Activated CD4-positive, alpha-beta T cell treated with anti-CD3 and anti-CD28 coated beads, Interleukin-2, amount 50 U/mL, for 1 hour (primary cell): ENCODE measurements around the gene RSU1.

Source experiments
- DNase-seq: peaks from one replicate; pipeline ENCODE4 v3.0.0-alpha.2; 2020

The RSU1 gene

DNA sequence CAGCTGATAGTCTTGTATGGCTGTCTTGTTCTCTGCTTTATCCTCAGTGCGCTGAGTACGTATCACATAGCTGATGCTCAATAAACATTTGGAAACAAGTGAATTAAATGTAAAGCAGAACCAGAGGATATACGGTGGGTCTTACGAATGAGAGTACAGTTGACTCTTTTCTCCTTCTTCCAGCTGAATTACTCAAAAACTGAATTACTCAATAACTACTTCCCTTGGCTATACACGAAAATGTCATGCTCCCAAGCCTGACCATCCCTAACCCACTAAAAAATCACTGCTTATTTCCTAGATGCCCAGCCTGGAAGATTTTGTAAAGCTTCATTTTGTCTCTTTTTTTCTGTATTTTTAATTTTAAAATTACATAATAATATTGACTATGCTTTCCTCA lies 3.2 kb upstream of the RSU1 start:
- no peak for DNase-seq

- DNase-seq, result no peak
These were observed 2.8 kb upstream of the RSU1 start for GRCh38 chr10:16820018-16820417.

- DNase-seq, result no peak
These were observed 2.2 kb upstream of the RSU1 start for GRCh38 chr10:16819436-16819835.

DNA sequence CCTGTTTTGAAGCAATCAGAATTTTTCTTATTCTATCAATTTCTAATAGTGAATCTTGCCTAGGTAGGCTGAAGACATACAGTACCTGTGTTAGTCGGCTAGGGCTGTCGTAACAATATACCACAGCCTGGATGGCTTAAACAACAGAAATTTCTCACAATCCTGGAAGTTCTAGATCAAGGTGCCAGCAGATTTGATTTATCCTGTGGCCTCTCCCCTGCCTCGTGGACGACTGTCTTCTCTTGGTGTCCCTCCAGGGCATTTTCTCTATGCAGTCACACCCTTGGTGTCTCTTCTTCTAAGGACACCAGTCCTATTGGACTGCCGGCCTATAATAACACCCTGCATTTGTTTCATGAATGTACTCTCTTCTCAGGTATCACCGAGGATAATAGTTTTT lies 1.8 kb upstream of the RSU1 start:
- DNase-seq, result no peak

DNA sequence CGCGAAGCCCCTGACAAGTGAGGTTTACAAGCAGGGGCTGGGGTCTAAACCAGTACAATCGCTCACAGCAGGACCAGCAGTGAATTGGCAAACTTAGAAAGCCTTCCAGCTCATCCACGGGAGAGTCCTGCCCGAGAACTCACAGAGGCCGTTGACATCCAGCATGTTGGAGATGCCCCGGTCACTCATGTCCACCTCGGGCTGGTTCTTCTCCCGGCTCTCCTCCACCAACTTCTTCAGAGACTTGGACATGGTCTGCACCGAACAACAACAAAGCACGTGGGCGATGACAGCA lies 447 bp downstream of the RSU1 start:
- no peak for DNase-seq

- no peak for DNase-seq
These were observed 1.1 kb downstream of the RSU1 start for GRCh38 chr10:16816171-16816570.

DNA sequence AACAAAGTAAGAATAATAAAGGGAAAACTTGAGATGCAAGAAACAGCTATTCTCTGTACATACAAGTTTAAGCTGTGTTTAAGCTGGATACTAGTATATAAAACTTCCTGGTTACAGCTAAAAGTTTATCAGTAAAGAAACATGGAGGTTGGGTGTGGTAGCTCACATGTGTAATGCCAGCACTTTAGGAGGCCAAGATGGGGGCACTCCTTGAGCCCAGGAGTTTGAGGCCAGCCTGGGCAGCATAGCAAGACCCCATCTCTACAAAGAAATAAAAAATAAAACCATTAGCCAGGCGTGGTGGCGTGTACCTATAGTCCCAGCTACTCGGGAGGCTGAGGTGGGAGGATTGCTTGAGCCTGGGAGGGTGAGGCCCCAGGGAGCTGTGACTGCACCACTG lies 3.2 kb downstream of the RSU1 start:
- no peak for DNase-seq

- no peak for DNase-seq
These were observed 4.5 kb downstream of the RSU1 start for GRCh38 chr10:16812676-16813075.

DNA sequence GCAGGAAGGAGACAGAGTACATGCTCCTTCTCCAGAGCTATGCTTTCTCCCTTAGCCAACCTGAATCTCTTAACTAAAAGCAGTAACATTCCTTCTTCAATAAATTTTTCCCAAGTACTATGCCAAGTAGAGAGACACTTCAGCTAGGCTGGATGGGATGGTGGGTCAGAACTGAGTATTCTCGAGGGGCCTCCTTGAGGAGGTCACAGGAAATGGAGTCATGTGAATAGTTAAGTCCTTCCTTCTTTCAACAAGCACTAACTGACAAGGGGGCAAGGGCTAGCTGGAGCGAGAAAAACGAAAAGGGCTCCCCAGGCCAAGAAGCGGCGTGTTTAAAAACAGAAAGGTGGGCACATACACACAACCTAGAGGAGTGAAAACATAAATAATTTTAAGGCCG lies 5.5 kb downstream of the RSU1 start:
- no peak for DNase-seq

- no peak for DNase-seq
These were observed 5.9 kb downstream of the RSU1 start for GRCh38 chr10:16811292-16811691.

DNA sequence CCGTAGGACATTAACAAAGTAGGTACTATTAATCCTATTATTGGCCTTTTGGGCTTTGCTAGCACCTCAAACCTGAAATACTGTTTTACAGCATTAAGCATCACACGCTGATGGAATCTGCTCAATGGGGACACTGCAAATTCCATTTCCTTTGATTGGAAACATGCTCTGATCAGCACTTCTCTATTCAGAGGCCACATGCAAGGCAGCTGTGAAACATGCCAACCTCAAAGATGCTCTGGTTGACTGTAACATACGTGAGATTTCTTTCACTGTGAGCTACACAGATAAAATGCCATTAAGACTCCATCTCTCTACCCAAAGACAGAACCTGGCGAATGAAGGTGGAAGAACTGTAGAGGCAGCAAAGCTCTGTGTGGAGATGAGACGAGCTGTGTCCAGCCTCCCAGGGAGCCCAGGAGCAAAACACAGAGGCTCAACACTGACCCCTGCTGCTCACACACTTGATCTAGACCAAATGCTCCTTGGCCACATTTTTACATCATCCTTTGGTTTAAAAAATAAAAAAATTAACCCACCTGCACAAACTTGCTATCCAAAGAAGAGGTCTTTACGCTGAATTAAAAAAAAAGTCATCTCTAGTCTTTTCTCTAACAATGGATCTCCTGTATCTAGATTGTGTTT lies 8.0 kb downstream of the RSU1 start:
- peak; percentile 55 for DNase-seq

GRCh38 chr10:16804123-16804522 lies 13.1 kb downstream of the RSU1 start:
- DNase-seq, result no peak

DNA sequence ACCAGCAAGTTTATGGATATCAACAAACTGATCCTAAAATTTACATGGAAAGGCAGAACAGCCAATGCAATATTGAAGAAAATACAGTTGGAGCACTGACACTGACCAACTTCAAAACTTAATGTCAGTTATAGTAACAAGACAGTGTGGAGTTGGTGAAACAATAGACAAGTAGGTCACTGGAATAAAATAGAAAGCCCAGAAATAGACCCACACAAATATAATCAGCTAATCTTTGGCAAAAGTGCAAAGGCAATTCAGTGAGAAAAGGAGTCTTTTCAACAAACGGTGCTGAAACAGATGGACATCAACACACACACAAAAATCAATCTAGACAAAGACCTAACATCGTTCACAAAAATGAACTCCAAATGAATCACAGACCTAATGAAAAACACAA lies 13.8 kb downstream of the RSU1 start:
- no peak for DNase-seq

GRCh38 chr10:16799621-16800020 lies 17.6 kb downstream of the RSU1 start:
- DNase-seq, result no peak

- DNase-seq, result no peak
These were observed 18.7 kb downstream of the RSU1 start for GRCh38 chr10:16798571-16798970.

GRCh38 chr10:16795410-16796073 lies 21.7 kb downstream of the RSU1 start:
- no peak for DNase-seq

GRCh38 chr10:16794005-16794404 lies 23.2 kb downstream of the RSU1 start:
- DNase-seq, result no peak

DNA sequence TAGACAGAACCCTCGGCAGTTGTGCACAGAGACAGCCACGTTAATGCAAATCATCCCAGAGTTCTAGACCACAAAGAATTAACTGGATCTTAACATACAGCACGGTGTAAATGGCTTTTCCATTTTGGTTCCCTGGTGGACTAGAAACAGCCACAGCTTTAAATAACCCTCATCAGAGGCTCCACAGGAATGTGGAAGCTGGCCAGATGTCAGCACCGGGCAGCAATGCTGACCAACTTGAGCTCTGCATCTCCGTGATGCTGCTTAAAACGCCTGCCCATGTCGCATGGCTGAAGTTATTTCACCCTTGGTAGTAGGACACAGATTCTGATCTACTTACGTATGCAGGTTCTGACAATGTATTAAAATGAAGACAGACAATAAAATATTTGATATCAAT lies 24.5 kb downstream of the RSU1 start:
- DNase-seq, result no peak

DNA sequence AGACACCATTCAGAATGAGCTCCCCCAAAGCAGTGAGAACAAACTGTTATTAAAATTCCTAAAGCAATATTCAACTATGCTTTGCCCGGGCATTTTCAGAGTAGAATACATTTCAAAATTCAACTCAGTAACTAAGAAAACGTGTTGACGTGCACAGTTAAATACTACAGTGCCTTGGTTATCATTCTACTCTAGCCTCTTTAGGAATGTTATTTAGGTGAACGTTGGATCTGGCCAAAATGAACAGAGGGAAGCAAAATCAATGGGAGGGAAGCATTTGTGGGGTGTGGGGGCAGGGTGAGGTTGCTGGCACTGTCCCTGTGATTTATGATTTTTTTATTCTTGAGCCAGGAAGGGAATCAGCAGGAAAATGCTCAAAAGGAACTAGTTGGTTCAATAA lies 27.5 kb downstream of the RSU1 start:
- DNase-seq, result no peak

- no peak for DNase-seq
These were observed 28.0 kb downstream of the RSU1 start for GRCh38 chr10:16789261-16789660.

DNA sequence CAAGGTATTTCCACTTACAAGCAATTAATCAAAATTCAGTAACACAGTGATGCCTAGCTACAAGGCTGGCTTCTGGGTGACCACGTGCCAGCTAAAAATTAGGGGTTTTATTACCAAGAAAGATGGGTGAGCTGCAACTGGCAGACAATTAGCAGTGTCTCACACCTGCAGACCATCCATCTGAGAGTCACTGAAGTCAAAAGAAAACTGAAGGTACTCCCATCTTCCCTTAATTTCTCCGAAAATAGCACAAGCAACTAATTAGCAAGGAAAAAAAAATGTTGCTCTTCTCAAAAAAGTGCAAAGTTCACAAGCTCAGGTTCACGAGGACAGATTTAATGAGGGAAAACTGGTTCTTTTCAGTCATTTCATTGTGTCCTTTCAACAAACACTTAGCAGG lies 28.4 kb downstream of the RSU1 start:
- no peak for DNase-seq

- no peak for DNase-seq
These were observed 29.1 kb downstream of the RSU1 start for GRCh38 chr10:16788125-16788524.

GRCh38 chr10:16787361-16787791 lies 29.8 kb downstream of the RSU1 start:
- peak; percentile 61 for DNase-seq

DNA sequence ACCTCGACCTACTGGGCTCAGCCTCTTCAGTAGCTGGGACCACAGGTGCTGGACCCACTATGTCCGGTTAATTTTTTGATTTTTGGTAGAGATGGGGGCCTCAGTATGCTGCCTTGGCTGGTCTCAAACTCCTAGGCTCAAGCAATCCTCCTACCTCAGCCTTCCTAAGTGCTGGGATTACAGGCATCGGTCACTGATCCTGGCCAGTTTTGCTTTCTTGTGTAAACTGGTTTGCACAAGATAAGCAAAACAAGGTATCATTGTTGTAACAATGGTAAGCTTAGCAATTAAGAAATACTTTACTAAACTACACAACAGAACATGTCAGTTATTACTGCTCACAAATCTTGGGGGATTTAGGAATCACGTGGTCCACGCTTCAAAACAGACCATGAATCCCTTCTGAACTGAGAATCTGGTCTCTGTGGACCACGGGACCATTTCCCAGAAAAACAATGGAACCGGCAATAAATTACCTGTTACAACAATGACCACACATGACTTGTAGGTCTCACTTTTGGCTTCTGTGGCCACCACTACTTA lies 36.8 kb downstream of the RSU1 start:
- no peak for DNase-seq

DNA sequence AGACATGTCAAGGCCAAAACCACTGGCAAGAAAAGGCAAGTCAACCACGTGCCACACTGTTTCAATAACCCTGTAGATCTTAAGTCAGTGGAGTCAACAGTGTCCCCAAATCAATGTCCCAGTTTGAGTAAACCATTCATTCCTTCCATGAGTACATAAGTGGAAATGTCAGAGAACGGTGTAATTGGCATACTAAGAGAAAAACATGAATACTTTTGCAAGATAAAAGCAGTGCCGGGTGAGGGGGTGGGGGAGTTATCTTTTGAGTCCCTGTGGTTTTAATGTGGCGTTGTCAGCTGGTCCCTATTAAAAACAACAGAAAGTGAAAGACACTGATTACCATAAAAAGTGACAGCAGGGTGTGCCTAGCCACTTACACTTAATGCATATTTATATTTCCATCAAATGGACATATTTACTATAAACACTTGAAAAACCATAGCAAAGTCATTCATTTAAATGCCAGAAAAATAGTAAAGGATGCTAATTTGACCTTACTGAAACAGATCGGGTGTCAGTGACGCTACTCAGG lies 37.8 kb downstream of the RSU1 start:
- DNase-seq, result peak; percentile 24
